HuH-7.5 (cell line): Measurements from ENCODE around the gene WDR20.
"Not testable (repeated sequence)": the region's sequence is repeated elsewhere in the genome, so short reads cannot be mapped to it uniquely, and the experiment has no call there.

ENCODE experiments used
- DNase-seq: peaks from one replicate; pipeline ENCODE4 v3.0.0; 2011; ENCODE audit warnings: low spot score

WDR20 gene

GRCh38 chr14:102134021-102134420, 5.7 kb upstream of the WDR20 start:
- DNase-seq: not testable (repeated sequence)

GRCh38 chr14:102134719-102135118, 5.0 kb upstream of the WDR20 start:
- DNase-seq: not testable (repeated sequence)

- not testable (repeated sequence) for DNase-seq
Measured at GRCh38 chr14:102135456-102135855, 4.2 kb upstream of the WDR20 start.

- peak; percentile 18 for DNase-seq
Measured at GRCh38 chr14:102138535-102138934, 1.2 kb upstream of the WDR20 start.

- DNase-seq: peak; percentile 51
Measured at GRCh38 chr14:102138961-102139285, 774 bp upstream of the WDR20 start.

- DNase-seq: peak; percentile 24
Measured at GRCh38 chr14:102140027-102140749, 491 bp downstream of the WDR20 start.

- no peak for DNase-seq
Measured at GRCh38 chr14:102140750-102141145, 1.1 kb downstream of the WDR20 start.

GRCh38 chr14:102141797-102142196, 2.1 kb downstream of the WDR20 start:
- no peak for DNase-seq

- no peak for DNase-seq
Measured at GRCh38 chr14:102144914-102145313, 5.2 kb downstream of the WDR20 start.

GRCh38 chr14:102145395-102145794, 5.7 kb downstream of the WDR20 start:
- no peak for DNase-seq

- DNase-seq: no peak
Measured at GRCh38 chr14:102146423-102146822, 6.7 kb downstream of the WDR20 start.

- DNase-seq: no peak
Measured at GRCh38 chr14:102150083-102150482, 10.4 kb downstream of the WDR20 start.

GRCh38 chr14:102150744-102151143, 11.0 kb downstream of the WDR20 start:
- no peak for DNase-seq

GRCh38 chr14:102151411-102151810, 11.7 kb downstream of the WDR20 start:
- DNase-seq: not testable (repeated sequence)

GRCh38 chr14:102154121-102154520, 14.4 kb downstream of the WDR20 start:
- DNase-seq: no peak

- no peak for DNase-seq
Measured at GRCh38 chr14:102154821-102155549, 15.3 kb downstream of the WDR20 start.

GRCh38 chr14:102157346-102157745, 17.6 kb downstream of the WDR20 start:
- DNase-seq: no peak

GRCh38 chr14:102158797-102159196, 19.1 kb downstream of the WDR20 start:
- no peak for DNase-seq

- no peak for DNase-seq
Measured at GRCh38 chr14:102159841-102160240, 20.1 kb downstream of the WDR20 start.

- no peak for DNase-seq
Measured at GRCh38 chr14:102162487-102162886, 22.8 kb downstream of the WDR20 start.

GRCh38 chr14:102164241-102164641, 24.5 kb downstream of the WDR20 start:
- DNase-seq: no peak

- no peak for DNase-seq
Measured at GRCh38 chr14:102164965-102165364, 25.3 kb downstream of the WDR20 start.

- DNase-seq: no peak
Measured at GRCh38 chr14:102170061-102170460, 30.4 kb downstream of the WDR20 start.
